22Rv1 (cell line): Measurements from ENCODE around the gene ATP7A.

ENCODE experiments used
- H3K27ac ChIP-seq: fragments of 450-650 bp; 2 replicates; pipeline ENCODE4 v1.5.1; 2017
- ZFX ChIP-seq: fragments of 450-650 bp; IDR thresholded peaks from 2 replicates; pipeline ENCODE4 v1.6.1; 2017; ENCODE audit warnings: antibody characterized with exemption, borderline replicate concordance
- TF ChIP-seq, protein P1 (sequence below): fragments of 450-650 bp; IDR thresholded peaks from 2 replicates; pipeline ENCODE4 v1.5.1; 2017; ENCODE audit warnings: mild to moderate bottlenecking

ATP7A gene

DNA sequence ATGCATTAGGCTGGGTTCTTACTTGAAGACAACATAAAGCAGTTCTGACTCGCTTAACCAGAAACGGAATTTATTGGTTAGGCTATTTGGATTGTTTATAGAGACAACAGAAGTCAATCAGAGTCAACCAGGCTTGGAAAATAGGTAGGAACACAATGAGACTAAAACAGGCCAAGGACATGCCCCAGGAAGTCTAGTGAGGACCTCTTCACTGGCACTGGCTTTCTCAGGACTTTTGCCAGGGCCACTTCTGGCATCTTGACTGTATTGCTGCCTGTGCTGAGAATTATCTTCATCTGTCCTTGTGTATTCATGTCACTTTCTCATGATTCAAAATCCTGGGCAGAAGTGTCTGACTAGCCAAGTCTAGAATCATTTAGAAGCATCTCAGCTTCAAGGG lies 39.3 kb downstream of the ATP7A start:
- TF ChIP-seq, protein P1, sequence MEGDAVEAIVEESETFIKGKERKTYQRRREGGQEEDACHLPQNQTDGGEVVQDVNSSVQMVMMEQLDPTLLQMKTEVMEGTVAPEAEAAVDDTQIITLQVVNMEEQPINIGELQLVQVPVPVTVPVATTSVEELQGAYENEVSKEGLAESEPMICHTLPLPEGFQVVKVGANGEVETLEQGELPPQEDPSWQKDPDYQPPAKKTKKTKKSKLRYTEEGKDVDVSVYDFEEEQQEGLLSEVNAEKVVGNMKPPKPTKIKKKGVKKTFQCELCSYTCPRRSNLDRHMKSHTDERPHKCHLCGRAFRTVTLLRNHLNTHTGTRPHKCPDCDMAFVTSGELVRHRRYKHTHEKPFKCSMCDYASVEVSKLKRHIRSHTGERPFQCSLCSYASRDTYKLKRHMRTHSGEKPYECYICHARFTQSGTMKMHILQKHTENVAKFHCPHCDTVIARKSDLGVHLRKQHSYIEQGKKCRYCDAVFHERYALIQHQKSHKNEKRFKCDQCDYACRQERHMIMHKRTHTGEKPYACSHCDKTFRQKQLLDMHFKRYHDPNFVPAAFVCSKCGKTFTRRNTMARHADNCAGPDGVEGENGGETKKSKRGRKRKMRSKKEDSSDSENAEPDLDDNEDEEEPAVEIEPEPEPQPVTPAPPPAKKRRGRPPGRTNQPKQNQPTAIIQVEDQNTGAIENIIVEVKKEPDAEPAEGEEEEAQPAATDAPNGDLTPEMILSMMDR = no peak
- TF ChIP-seq ZFX = no peak
- H3K27ac ChIP-seq = no peak overlapping the region

DNA sequence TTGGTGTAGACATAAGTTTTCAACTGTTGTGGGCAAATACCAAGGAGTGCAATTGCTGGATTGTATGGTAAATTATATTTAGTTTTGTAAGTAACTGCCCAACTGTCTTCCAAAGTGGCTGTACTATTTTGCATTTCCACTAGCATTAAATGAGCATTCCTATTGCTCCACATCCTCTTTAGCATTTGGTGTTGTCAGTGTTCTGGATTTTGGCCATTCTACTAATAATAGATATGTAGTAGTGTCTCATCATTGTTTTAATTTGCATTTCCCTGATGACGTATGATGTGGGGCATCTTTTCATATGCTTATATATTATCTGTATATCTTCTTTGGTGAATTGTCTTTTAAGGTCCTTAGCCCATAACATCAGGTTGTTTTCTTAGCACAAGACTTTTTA lies 41.7 kb downstream of the ATP7A start:
- TF ChIP-seq, protein P1 = no peak
- TF ChIP-seq ZFX = no peak
- H3K27ac ChIP-seq = no peak overlapping the region

DNA sequence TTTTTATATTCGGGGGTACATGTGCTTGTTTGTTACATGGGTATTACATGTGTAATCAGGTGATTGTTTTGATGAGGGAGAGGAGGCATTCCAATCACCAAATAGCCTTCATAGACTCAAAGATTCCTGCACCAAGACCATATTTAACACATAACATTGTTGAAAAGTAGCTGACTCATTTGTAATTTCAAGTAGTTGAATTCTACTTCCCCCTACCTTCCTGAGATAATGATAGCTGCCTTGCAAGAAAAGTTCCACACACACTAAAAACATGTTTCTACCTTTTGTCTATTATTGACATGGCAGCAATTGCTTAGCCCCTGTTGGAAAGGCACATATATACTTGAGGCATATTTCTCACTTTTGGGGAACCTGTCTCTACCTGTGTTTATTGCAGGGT lies 42.8 kb downstream of the ATP7A start:
- no peak for TF ChIP-seq ZFX
- TF ChIP-seq, protein P1 = no peak
- no peak overlapping the region for H3K27ac ChIP-seq

DNA sequence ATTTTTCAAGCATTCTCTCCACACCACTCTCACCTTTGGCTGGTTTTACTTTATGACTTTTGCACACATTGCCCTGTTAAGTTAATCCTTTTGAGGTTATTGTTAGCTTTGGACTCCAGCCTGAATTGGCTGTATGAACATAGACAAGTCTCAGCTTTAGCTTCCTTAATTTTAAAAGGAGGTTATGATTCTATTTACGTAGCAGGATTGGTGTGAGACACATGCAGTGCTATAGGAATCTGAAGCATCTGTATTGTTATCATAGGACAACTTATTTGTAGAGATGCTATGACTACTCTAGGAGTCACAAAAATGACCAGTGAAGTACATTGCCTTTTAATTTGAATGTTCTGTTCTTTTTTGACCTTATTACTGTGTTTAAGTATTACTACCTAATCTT lies 43.2 kb downstream of the ATP7A start:
- H3K27ac ChIP-seq = no peak overlapping the region

DNA sequence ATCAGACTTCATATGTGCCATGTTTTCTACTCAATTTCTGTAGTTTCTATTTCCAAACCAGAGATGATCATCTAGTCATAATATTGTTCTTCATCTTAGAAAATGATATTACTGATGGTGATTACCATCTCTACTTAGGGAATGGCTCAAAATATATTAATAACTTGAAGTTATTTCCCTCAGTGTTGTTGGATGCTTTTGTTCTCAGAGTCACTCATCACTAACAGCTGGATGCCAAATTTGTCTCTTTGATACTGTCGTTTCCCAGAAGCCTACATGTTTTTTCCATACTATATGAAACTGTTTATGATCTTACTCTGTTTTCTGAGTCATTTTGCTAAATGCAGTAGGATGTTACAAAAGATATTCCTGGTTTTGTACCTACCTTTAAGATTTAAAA lies 50.1 kb downstream of the ATP7A start:
- H3K27ac ChIP-seq = no peak overlapping the region

More for the DNA sequence above, 43.2 kb downstream of the ATP7A start:
- TF ChIP-seq, protein P1 = no peak
- no peak for TF ChIP-seq ZFX

DNA sequence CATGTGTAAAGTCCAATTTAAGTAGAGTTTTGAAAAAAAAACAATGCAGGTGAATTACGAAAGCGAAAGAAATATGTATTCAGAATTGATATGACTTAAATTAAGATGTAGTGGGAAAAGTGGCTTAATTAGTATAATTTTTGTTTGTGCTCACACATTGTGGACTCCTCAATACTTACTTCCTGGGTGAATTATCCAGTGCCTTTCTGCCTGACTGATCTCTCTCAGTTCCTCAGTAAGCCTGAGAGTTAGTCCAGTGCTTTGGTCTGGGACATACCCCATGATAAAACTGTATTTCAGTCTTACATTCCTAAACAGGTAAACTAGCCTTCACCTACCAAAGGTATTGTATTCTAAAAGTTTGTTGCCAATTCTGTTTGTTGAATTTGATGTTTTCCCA lies 50.6 kb downstream of the ATP7A start:
- H3K27ac ChIP-seq = no peak overlapping the region
- TF ChIP-seq, protein P1 = no peak
- no peak for TF ChIP-seq ZFX

More for the DNA sequence above, 50.1 kb downstream of the ATP7A start:
- TF ChIP-seq, protein P1 = no peak
- TF ChIP-seq ZFX = no peak

DNA sequence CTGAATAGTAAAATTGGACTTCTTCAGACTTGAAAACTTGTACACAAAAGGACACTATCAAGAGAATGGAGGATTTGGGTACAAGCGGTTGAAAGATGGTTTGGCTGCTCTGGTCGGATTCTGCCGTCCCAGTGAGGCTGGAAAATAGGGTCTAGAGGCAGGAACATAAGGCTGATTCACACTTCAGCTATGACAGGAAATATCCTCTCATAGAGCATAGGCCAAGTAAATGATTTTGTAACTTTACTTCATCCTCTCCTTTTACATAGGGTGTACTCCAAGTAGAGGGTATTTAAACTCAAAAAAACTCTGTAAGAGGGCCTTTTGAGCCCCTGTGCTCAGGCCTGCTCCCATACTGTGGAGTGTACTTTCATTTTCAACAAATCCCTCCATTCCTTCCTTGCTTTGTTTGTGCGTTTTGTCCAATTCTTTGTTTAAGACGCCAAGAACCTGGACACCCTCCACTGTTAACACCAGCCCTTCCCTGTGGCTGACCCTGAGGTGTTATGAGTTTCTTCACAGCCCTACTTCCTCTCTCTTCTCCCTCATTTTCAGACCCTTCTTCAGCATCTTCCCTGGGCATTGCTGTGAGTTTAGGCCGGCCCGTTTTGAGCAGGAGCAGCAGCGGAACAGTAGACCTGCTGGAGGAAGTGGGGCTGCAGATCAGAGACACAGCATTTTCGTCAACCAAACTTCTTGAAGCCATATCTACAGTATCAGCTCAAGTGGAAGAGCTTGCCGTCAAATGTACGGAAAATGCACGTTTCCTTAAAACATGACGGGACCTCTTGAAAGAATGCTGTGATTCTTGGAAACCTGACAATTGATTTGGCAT lies 51.8 kb downstream of the ATP7A start:
- TF ChIP-seq, protein P1 = no peak
- no peak for TF ChIP-seq ZFX
- H3K27ac ChIP-seq = no peak overlapping the region
